Lower leg skin (tissue), 4 donors: ENCODE results near the gene ZNF83. TPM values are rescaled to one million over a fixed set of nuclear protein-coding genes. Genes with fewer than 3 reads are reported as not detected.

Experiments
- DNase-seq, 2 donors: peaks; one replicate each; pipeline ENCODE4 v3.0.0-alpha.2; 2019; ENCODE audit warnings: low spot score in 2 of 2
- H3K4me3 ChIP-seq: fragments of 200-600 bp; sonication (generic); 2 replicates; pipeline ENCODE4 v1.5.1; 2017; ENCODE audit warnings: mild to moderate bottlenecking, low read depth; ENCODE audit not compliant: poor library complexity, severe bottlenecking
- POLR2A ChIP-seq, 2 donors: fragments of 450-650 bp; IDR thresholded peaks; one replicate each; pipeline ENCODE4 v1.6.1; 2016 to 2017; ENCODE audit warnings: antibody characterized with exemption in 2 of 2, mild to moderate bottlenecking in 1 of 2, moderate library complexity in 1 of 2
- WGBS, 2 donors: methylation state at CpG; one replicate each; pipeline ENCODE4 v1.1.5; 2018; 5-methylcytosine and 5-hydroxymethylcytosine counted together
- intact Hi-C: fragments of 100-400 bp; cut with DNase I; formaldehyde crosslinking; loops from one replicate; pipeline ENCODE4 v1.15.0; 2023; ENCODE audit warnings: low total_unique reads
- total RNA-seq, 4 donors: library from RNA; depleted of rRNA; stranded (reverse); fragments of >200 nt; gene quantifications; one replicate each; pipeline ENCODE4 v1.1.0, GENCODE V29; 2016
- TF ChIP-seq, protein P1 (sequence below), 3 donors: fragments of 450-650 bp; IDR thresholded peaks; one replicate each; pipeline ENCODE4 v1.5.1; 2016; ENCODE audit warnings: antibody characterized with exemption in 3 of 3, mild to moderate bottlenecking in 3 of 3, moderate library complexity in 2 of 3

The ZNF83 gene
- total RNA-seq, 4 donors from 2014 or later = 20.7 to 51.0 (median 35.3) TPM

DNA sequence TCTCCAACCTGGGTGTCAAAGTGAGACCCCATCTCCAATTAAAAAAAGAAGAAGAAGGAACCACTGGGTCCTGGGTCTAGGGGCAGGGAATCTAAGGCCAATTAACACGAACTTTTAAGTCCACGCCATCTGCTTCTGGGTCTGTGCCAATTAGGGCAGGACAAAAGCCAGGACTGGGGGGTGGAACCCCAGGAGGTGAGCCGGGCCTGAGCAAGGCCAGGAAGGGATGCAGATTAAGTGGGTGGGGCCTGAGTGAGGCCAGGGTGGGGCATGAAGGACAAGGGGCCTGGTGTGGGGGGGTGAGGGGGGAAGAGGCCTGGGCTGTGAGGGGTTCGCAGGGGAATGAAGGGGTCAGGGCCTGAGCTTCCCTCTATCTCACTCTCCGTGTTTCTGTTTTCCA lies 26.3 kb upstream of the ZNF83 start:
- no peak for DNase-seq
- H3K4me3 ChIP-seq = no peak overlapping the region
- intact Hi-C loops = no loop called here
- TF ChIP-seq, protein P1, sequence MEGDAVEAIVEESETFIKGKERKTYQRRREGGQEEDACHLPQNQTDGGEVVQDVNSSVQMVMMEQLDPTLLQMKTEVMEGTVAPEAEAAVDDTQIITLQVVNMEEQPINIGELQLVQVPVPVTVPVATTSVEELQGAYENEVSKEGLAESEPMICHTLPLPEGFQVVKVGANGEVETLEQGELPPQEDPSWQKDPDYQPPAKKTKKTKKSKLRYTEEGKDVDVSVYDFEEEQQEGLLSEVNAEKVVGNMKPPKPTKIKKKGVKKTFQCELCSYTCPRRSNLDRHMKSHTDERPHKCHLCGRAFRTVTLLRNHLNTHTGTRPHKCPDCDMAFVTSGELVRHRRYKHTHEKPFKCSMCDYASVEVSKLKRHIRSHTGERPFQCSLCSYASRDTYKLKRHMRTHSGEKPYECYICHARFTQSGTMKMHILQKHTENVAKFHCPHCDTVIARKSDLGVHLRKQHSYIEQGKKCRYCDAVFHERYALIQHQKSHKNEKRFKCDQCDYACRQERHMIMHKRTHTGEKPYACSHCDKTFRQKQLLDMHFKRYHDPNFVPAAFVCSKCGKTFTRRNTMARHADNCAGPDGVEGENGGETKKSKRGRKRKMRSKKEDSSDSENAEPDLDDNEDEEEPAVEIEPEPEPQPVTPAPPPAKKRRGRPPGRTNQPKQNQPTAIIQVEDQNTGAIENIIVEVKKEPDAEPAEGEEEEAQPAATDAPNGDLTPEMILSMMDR (IDR thresholded peaks at IDR 0.05) = no peak
- TF ChIP-seq POLR2A (IDR thresholded peaks at IDR 0.05) = no peak
- 76 to 77% methylated on average over 5 of the region's 5 CpGs for WGBS, 2 donors

GRCh38 chr19:52662631-52663030 lies 24.5 kb upstream of the ZNF83 start:
- 79 to 94% methylated on average over 3 of the region's 3 CpGs for WGBS, 2 donors

GRCh38 chr19:52660981-52661380 lies 22.8 kb upstream of the ZNF83 start:
- WGBS, 2 donors = 80 to 83% methylated on average over 3 of the region's 3 CpGs
- H3K4me3 ChIP-seq = no peak overlapping the region
- TF ChIP-seq POLR2A (IDR thresholded peaks at IDR 0.05) = no peak
- TF ChIP-seq, protein P1 (IDR thresholded peaks at IDR 0.05) = no peak
- intact Hi-C loops = no loop called here
- DNase-seq = no peak

More at GRCh38 chr19:52662631-52663030, 24.5 kb upstream of the ZNF83 start:
- TF ChIP-seq, protein P1 (IDR thresholded peaks at IDR 0.05) = no peak
- no peak for TF ChIP-seq POLR2A (IDR thresholded peaks at IDR 0.05)
- H3K4me3 ChIP-seq = no peak overlapping the region
- DNase-seq = no peak
- intact Hi-C loops = no loop called here

GRCh38 chr19:52659013-52659412 lies 20.9 kb upstream of the ZNF83 start:
- 75 to 78% methylated on average over 14 of the region's 14 CpGs for WGBS, 2 donors
- H3K4me3 ChIP-seq = no peak overlapping the region
- TF ChIP-seq, protein P1 (IDR thresholded peaks at IDR 0.05) = no peak
- TF ChIP-seq POLR2A (IDR thresholded peaks at IDR 0.05) = no peak
- DNase-seq = peak in 1 of 2 donors; percentile 48
- intact Hi-C loops = no loop called here

GRCh38 chr19:52658595-52658994 lies 20.4 kb upstream of the ZNF83 start:
- 72 to 79% methylated on average over 5 of the region's 5 CpGs for WGBS, 2 donors
- DNase-seq = peak in 1 of 2 donors; percentile 10
- TF ChIP-seq POLR2A (IDR thresholded peaks at IDR 0.05) = no peak
- TF ChIP-seq, protein P1 (IDR thresholded peaks at IDR 0.05) = no peak
- intact Hi-C loops = no loop called here
- no peak overlapping the region for H3K4me3 ChIP-seq

DNA sequence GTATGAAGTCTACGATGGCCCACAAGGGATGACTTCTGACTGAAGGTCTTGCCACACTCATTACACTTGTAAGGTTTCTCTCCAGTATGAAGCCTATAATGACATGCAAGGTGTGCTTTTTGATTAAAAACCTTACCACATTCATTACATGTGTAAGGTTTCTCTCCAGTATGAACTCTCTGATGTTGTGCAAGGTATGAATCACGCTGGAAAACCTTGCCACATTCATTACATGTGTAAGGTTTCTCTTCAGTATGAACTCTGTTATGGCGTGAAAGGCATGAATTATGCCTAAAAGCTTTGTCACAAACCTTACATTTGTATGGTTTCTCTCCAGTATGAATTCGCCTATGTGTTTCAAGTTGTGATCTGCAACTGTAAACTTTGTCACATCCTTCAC lies 15.0 kb upstream of the ZNF83 start:
- WGBS, 2 donors = 94 to 97% methylated on average over 4 of the region's 4 CpGs
- TF ChIP-seq, protein P1 (IDR thresholded peaks at IDR 0.05) = no peak
- no peak for TF ChIP-seq POLR2A (IDR thresholded peaks at IDR 0.05)
- intact Hi-C loops = no loop called here
- DNase-seq = no peak
- H3K4me3 ChIP-seq = no peak overlapping the region
